ENCODE measurements around the gene C19orf67. TPM values are rescaled to one million over a fixed set of nuclear protein-coding genes. Genes with fewer than 3 reads are reported as not detected.

Gene C19orf67
- total and polyA plus RNA-seq, 10 donors = 4.9 TPM; not detected in 9

- Histone ChIP-seq H3K4me1 (peaks cover 0 to 38% (median 23%) of the 10 kb centered on the region in 6 donors), H3K36me3 (peaks cover 0 to 33% (median 6%) of the 10 kb centered on the region in 6 donors), H3K27me3 (replicated peaks in 1 of 7) (no peaks in the 10 kb centered on the region), H3K4me3 (peak within 1 kb of the TSS; percentile 76 to 96 (median 85)), H3K27ac (peak within 1 kb of the TSS; percentile 93 to 99 (median 96)), H3K9me3 (peaks cover 0 to 14% (median 11%) of the 10 kb centered on the region in 8 donors)
- 0 to 1% (median 0%) methylated on average over 8 to 51 of the region's 65 CpGs for WGBS, 5 donors
- peak; percentile 95 for DNase-seq
- no peak for TF ChIP-seq CTCF (IDR thresholded peaks at IDR 0.05 in 8 of 11, conservative IDR thresholded peaks at IDR 0.05 in 3 of 11)
- TF ChIP-seq POLR2AphosphoS5 (IDR thresholded peaks at IDR 0.05) = no peak
- TF ChIP-seq POLR2A (IDR thresholded peaks at IDR 0.05) = no peak
- intact Hi-C loops (cut with DNase I; ENCODE audit: low total_unique reads) = no loop called here
Observed at GRCh38 chr19:14090509-14091080, 5.0 kb upstream of the C19orf67 start, which contains the start of gene SAMD1. Gene SAMD1 (minus strand): TSS chr19:14090751.

GRCh38 chr19:14089662-14090508 is 4.3 kb upstream of the C19orf67 start:
- TF ChIP-seq CTCF (IDR thresholded peaks at IDR 0.05 in 8 of 11, conservative IDR thresholded peaks at IDR 0.05 in 3 of 11) = peak in 1 of 11 experiments; percentile 11
- peak in 2 of 3 donors; percentile 17 to 38 for TF ChIP-seq POLR2AphosphoS5 (IDR thresholded peaks at IDR 0.05)
- no peak for TF ChIP-seq POLR2A (IDR thresholded peaks at IDR 0.05)
- peak overlapping the region; percentile 37 to 96 (median 84) for H3K4me3 ChIP-seq
- H3K9me3 ChIP-seq = peaks cover 0 to 14% (median 11%) of the 10 kb centered on the region in 8 donors
- intact Hi-C loops (cut with DNase I; ENCODE audit: low total_unique reads) = loop anchor here (10.0 kb wide), 1 partner anchor 45 kb away; the partner anchor contains the start of gene ASF1B
- no peaks in the 10 kb centered on the region for H3K27me3 ChIP-seq (replicated peaks in 1 of 7)
- WGBS, 5 donors = 0 to 1% (median 1%) methylated on average over 8 to 141 of the region's 142 CpGs
- peak; percentile 92 for DNase-seq
- H3K4me1 ChIP-seq = peaks cover 0 to 36% (median 23%) of the 10 kb centered on the region in 6 donors
- peaks cover 0 to 32% (median 6%) of the 10 kb centered on the region in 6 donors for H3K36me3 ChIP-seq
- H3K27ac ChIP-seq = peak overlapping the region in 7 of 8 donors; percentile 46 to 99 (median 97)

- Histone ChIP-seq H3K4me3 (peak overlapping the region in 7 of 8 donors; percentile 23 to 96 (median 85)), H3K27me3 (replicated peaks in 1 of 7) (no peaks in the 10 kb centered on the region), H3K9me3 (peaks cover 0 to 14% (median 11%) of the 10 kb centered on the region in 8 donors), H3K4me1 (peaks cover 0 to 31% (median 20%) of the 10 kb centered on the region in 6 donors), H3K27ac (peak overlapping the region in 4 of 8 donors; percentile 49 to 98 (median 96)), H3K36me3 (peaks cover 0 to 27% (median 6%) of the 10 kb centered on the region in 6 donors)
- 16 to 29% (median 23%) methylated on average over 15 to 16 of the region's 16 CpGs for WGBS, 5 donors
- no peak for DNase-seq
- intact Hi-C loops (cut with DNase I; ENCODE audit: low total_unique reads) = loop anchor here (10.0 kb wide), 1 partner anchor 45 kb away; the partner anchor contains the start of gene ASF1B
- TF ChIP-seq POLR2A (IDR thresholded peaks at IDR 0.05) (no peak), CTCF (IDR thresholded peaks at IDR 0.05 in 8 of 11, conservative IDR thresholded peaks at IDR 0.05 in 3 of 11) (peak in 2 of 11 experiments; percentile 23 to 34)
Observed at GRCh38 chr19:14089412-14089661, 3.8 kb upstream of the C19orf67 start.

All from spleen (tissue), 11 donors.